ENCODE measurements around the gene UBE2D4.
A peak's percentile ranks its signal among the peaks of the same experiment; 100 is the strongest.

The UBE2D4 gene

DNA sequence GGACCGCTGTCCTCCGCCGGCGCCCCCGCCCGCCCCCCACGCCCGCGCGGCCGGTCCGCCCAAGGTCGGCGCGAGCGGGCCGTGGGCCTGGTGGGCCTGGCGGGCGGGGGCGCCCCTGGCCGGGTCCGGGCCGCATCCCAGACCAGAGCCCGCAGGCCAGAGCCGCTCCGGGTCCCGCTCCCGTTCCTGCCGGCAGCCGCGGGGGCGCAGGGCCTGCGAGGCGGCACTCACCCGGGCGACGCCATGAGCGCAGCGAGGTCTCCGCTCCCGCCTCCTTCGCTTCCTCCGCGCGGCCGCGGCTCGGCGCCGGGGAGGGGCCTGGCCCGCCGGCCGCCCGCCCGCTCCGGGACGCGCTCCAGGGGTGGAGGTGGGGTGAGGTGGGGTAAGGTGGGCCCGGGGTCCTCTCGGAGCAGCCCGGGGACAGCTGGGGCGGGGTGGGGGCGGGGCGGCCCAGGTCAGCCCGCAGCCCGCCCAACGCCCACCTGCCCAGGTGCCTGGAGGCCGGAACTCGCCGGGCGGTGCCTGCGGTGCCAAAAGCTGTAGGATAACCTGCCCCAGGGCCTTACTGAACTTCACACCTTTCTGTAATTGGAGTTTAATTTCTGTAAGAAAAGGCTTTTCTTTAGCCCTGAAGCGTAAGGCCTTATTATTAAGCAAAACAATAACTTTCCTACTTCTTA is 19.8 kb upstream of the UBE2D4 start, which contains the start of gene URGCP:
TSS of gene URGCP (minus strand) at position 266 of the 680 bp plus-strand sequence. CDS start at position 245, 21 bp downstream.
- peak in 34 of 56 donors; percentile 8 to 58 (median 36) for DNase-seq

- DNase-seq, result no peak
Measured at GRCh38 chr7:43914795-43915194, 11.4 kb upstream of the UBE2D4 start.

GRCh38 chr7:43915907-43916306 is 10.3 kb upstream of the UBE2D4 start:
- DNase-seq, result no peak

GRCh38 chr7:43921423-43921822 is 4.8 kb upstream of the UBE2D4 start:
- no peak for DNase-seq

DNA sequence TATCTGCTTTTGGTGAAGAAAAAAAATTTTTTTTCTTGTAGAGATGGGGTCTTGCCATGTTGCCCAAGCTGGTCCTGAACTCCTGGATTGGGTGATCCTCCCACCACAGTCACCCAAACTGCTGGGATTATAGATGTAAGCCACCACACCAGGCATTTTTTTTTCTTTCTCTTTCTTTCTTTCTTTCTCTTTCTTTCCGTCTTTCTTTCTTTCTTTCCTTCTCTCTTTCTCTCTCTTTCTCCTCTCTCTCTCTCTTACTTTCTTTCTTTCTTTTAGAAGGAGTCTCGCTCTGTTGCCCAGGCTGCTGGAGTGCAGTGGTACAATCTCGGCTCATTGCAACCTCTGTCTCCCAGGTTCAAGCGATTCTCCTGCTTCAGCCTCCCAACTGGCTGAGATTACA is 3.5 kb upstream of the UBE2D4 start:
- no peak for DNase-seq

- DNase-seq, result no peak
Measured at GRCh38 chr7:43926798-43927123, 525 bp downstream of the UBE2D4 start.

DNA sequence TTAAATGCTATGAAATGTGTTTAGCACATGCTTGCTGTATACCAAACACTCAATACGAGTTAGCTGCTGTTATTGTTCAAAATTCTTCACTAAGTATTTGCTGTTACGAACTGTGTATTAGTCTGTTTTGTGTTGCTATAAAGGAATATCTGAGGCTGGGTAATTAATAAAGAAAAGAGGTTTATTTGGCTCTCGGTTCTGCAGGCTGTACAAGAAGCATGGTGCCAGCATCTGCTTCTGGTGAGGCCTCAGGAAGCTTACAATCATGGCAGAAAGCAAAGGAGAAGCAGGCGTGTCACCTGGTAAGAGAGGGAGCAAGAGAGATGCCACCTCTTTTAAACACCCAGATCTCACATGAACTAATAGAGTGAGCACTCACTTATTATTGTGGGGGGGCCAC is 1.6 kb downstream of the UBE2D4 start:
- no peak for DNase-seq

GRCh38 chr7:43929529-43930457 is 3.6 kb downstream of the UBE2D4 start:
- DNase-seq, result no peak

GRCh38 chr7:43931346-43931745 is 5.1 kb downstream of the UBE2D4 start:
- no peak for DNase-seq

- DNase-seq, result no peak
Measured at GRCh38 chr7:43933902-43934560, 7.8 kb downstream of the UBE2D4 start.

GRCh38 chr7:43937444-43937843 is 11.2 kb downstream of the UBE2D4 start:
- no peak for DNase-seq

- no peak for DNase-seq
Measured at GRCh38 chr7:43938892-43939482, 12.8 kb downstream of the UBE2D4 start.

DNA sequence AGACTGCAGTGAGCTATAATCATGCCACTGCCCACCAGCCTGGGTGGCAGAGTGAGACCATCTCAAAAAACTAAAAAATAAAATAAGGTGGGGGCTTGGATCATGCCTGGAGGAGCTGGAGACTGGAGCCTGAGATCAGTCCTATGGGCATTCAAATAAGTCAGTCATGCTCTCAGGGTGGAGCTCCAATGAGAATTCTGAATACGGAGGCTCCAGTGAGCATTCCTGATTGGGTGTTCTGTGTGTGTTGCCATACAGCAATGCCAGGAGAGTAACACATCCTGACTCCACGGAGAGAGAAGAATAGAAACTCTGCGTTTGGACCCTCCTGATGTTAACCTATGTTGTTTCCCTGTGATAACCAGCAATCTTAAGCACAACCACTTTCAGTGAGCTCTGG is 16.0 kb downstream of the UBE2D4 start:
- DNase-seq, result no peak

GRCh38 chr7:43942997-43943396 is 16.8 kb downstream of the UBE2D4 start:
- no peak for DNase-seq

- DNase-seq, result no peak
Measured at GRCh38 chr7:43943417-43944187, 17.4 kb downstream of the UBE2D4 start.

- no peak for DNase-seq
Measured at GRCh38 chr7:43944286-43944685, 18.1 kb downstream of the UBE2D4 start.

DNA sequence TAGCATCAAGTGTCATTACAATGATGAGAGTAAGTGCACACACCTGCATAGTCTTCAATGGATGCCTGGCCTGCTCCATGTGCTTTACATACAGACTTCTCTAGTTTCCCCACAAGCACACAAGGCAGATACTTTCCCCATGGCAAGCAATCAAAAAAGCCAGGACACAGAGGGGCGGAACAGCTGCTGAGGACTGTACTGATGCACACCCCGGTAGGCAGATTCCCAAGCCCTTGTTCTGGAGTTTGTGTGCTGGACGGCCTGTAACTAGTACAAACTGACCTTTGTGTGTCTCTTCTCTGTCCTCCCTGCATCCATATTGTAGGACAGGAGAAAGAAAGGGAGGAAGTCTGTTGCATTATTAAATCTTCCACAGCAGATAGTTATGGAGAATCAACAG is 25.8 kb downstream of the UBE2D4 start:
- no peak for DNase-seq

- DNase-seq, result no peak
Measured at GRCh38 chr7:43953071-43953470, 26.8 kb downstream of the UBE2D4 start.

- peak in 34 of 56 donors; percentile 3 to 58 (median 21) for DNase-seq
Measured at GRCh38 chr7:43954524-43955228, 28.4 kb downstream of the UBE2D4 start.

- DNase-seq, result no peak
Measured at GRCh38 chr7:43956027-43956426, 29.8 kb downstream of the UBE2D4 start.

Measured in nucleus accumbens (tissue), 56 donors.